ENCODE data around the gene TMEM235.

The TMEM235 gene

GRCh38 chr17:78271419-78272170 is 40.2 kb downstream of the TMEM235 start:
- TF ChIP-seq, protein P1, sequence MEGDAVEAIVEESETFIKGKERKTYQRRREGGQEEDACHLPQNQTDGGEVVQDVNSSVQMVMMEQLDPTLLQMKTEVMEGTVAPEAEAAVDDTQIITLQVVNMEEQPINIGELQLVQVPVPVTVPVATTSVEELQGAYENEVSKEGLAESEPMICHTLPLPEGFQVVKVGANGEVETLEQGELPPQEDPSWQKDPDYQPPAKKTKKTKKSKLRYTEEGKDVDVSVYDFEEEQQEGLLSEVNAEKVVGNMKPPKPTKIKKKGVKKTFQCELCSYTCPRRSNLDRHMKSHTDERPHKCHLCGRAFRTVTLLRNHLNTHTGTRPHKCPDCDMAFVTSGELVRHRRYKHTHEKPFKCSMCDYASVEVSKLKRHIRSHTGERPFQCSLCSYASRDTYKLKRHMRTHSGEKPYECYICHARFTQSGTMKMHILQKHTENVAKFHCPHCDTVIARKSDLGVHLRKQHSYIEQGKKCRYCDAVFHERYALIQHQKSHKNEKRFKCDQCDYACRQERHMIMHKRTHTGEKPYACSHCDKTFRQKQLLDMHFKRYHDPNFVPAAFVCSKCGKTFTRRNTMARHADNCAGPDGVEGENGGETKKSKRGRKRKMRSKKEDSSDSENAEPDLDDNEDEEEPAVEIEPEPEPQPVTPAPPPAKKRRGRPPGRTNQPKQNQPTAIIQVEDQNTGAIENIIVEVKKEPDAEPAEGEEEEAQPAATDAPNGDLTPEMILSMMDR (IDR thresholded peaks at IDR 0.05; ENCODE audit: extremely low read depth, missing control alignments) = no peak
- no peak for DNase-seq (ENCODE audit: low spot score)

- peak; percentile 65 for DNase-seq (ENCODE audit: low spot score)
- TF ChIP-seq, protein P1 (IDR thresholded peaks at IDR 0.05; ENCODE audit: extremely low read depth, missing control alignments) = no peak
Measured at GRCh38 chr17:78272181-78272913, 40.9 kb downstream of the TMEM235 start.

DNA sequence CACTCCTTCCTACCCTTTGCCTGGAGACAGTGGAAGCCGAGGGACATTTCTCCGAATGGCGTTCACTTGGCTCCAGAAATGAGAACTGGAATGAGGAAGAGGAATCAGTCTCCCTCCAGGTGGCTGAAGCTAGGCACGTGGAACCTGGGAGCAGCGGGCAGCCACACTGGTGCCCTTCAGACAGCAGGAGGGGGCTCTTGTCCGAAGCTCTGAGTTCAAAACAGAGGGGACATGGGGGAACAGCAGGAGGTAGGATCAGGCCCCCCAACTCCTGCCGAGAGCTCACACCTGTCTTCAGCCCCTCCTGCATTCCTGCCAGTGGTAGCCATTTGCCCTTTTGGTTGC is 41.5 kb downstream of the TMEM235 start:
- DNase-seq (ENCODE audit: low spot score) = no peak
- TF ChIP-seq, protein P1 (IDR thresholded peaks at IDR 0.05; ENCODE audit: extremely low read depth, missing control alignments) = no peak

GRCh38 chr17:78273813-78274212 is 42.4 kb downstream of the TMEM235 start:
- DNase-seq (ENCODE audit: low spot score) = no peak
- TF ChIP-seq, protein P1 (IDR thresholded peaks at IDR 0.05; ENCODE audit: extremely low read depth, missing control alignments) = no peak

- TF ChIP-seq, protein P1 (IDR thresholded peaks at IDR 0.05; ENCODE audit: extremely low read depth, missing control alignments) = no peak
- no peak for DNase-seq (ENCODE audit: low spot score)
Measured at GRCh38 chr17:78275355-78275754, 43.9 kb downstream of the TMEM235 start.

DNA sequence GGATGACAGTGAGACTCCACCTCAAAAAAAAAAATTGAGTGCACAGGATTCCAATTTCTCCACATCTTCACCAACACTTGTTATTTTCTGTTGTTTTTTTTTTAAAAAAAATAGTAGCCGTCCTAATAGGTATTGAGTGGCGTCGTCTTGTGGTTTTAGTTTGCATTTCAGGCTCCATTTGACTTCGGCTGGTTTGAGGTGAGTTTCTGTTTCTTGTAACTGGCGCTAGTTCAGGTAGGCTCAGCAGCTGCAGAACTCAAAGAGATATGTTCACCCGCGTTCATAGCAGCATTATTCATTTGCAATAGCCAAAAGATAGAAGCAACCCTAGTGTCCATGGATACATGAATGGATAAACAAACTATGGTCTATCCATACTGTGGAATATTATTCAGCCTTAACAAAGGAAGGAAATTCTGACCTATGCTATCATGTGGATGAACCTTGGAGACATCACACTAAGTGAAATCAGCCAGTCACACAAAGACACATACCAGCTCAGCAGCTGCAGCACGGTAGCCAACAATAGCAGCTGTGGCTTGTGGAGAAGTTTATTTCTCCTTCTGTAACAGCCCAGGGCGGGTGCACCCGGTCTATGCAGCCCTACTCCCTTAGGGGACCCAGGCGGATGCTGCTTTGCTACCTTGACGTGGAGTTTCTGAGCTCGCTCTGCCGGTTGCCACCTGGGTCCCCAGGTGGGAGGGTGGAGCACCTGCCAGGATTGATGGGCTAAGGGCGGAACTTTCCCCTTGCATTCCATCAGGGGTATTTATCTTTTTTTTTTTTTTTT is 44.9 kb downstream of the TMEM235 start:
- peak; percentile 62 for DNase-seq (ENCODE audit: low spot score)
- TF ChIP-seq, protein P1 (IDR thresholded peaks at IDR 0.05; ENCODE audit: extremely low read depth, missing control alignments) = no peak
